A549 (cell line): Measurements from ENCODE around the gene GRM7. TPM values are rescaled to one million over a fixed set of nuclear protein-coding genes. Genes with fewer than 3 reads are reported as not detected.

Source experiments
- ATAC-seq, 2 experiments: fragments of 200-7000 bp in 1 of 2; fragments of >200 bp in 1 of 2; cut with Nextera tagmentation in 1 of 2; cut with Tn5 transposase in 1 of 2; 3 replicates each; pipeline versions ENCODE4 v1.8.0 to v1.9.1; 2018 to 2020; ENCODE audit warnings: mild to moderate bottlenecking in 1 of 2, moderate library complexity in 1 of 2
- CTCF ChIA-PET: fragments of 300-600 bp; sonication (Branson Sonifier 250); formaldehyde crosslinking; extraction: SDS; loops from one replicate; lab custom pipeline; 2021; ENCODE audit warnings: antibody characterized with exemption, inconsistent platforms; lab: Yijun Ruan, JAX
- POLR2A ChIA-PET: fragments of 350-600 bp; formaldehyde crosslinking; extraction: SDS; loops from one replicate; lab custom pipeline; 2021; ENCODE audit warnings: antibody characterized with exemption, inconsistent platforms; lab: Yijun Ruan, JAX
- DNase-seq, 2 experiments: peaks; one replicate each; pipeline versions ENCODE4 v3.0.0 to v3.0.0-alpha.2; 2011 to 2016; ENCODE audit warnings: low read depth in 1 of 2, low spot score in 1 of 2
- FAIRE-seq: peaks from 2 replicates; lab custom pipeline; 2011; peaks lifted over from hg19 to GRCh38; lab: Jason Lieb, UNC
- H3K27ac ChIP-seq, 2 experiments: fragments of >200 bp; sonication (Bioruptor Twin); formaldehyde crosslinking; 3 replicates each; pipeline ENCODE4 v1.5.1; 2016 to 2017
- H3K4me1 ChIP-seq: fragments of >200 bp; sonication (Bioruptor Twin); formaldehyde crosslinking; 3 replicates; pipeline ENCODE4 v1.6.1; 2016
- H3K4me2 ChIP-seq: fragments of >200 bp; sonication (Bioruptor Twin); formaldehyde crosslinking; 3 replicates; pipeline ENCODE4 v1.6.1; 2016
- H3K4me3 ChIP-seq: fragments of >200 bp; sonication (Bioruptor Twin); formaldehyde crosslinking; 3 replicates; pipeline ENCODE4 v1.5.1; 2016
- H3K9me3 ChIP-seq: fragments of >200 bp; sonication (Bioruptor Twin); formaldehyde crosslinking; 3 replicates; pipeline ENCODE4 v1.6.1; 2016
- CEBPB ChIP-seq, 2 experiments: fragments of >200 bp in 1 of 2; sonication (Bioruptor Twin) in 1 of 2; formaldehyde crosslinking in 1 of 2; IDR thresholded peaks; 2 replicates each; pipeline ENCODE4 v1.6.1; 2012 to 2016
- CHD2 ChIP-seq: fragments of 150-350 bp; IDR thresholded peaks from 2 replicates; pipeline ENCODE4 v1.6.1; 2014; ENCODE audit warnings: low read length; ENCODE audit not compliant: partially characterized antibody
- CTCF ChIP-seq: fragments of >200 bp; sonication (Bioruptor Twin); formaldehyde crosslinking; IDR thresholded peaks from 3 replicates; pipeline ENCODE4 v1.5.1; 2016
- EHF ChIP-seq: fragments of 250-450 bp; sonication (Bioruptor Pico); IDR thresholded peaks from 2 replicates; pipeline ENCODE4 v1.5.0; 2020; ENCODE audit warnings: mild to moderate bottlenecking
- ELK1 ChIP-seq: fragments of 150-350 bp; IDR thresholded peaks from 2 replicates; pipeline ENCODE4 v1.6.1; 2014; ENCODE audit warnings: low read depth, mild to moderate bottlenecking, low read length
- EP300 ChIP-seq, 2 experiments: fragments of >200 bp; sonication (Bioruptor Twin); formaldehyde crosslinking; IDR thresholded peaks; 2 replicates in 1 of 2; 3 replicates in 1 of 2; pipeline ENCODE4 v1.6.1; 2016 to 2017
- FOSL2 ChIP-seq, 2 experiments: fragments of 450-650 bp in 1 of 2; fragments of >200 bp in 1 of 2; sonication (Bioruptor Twin) in 1 of 2; formaldehyde crosslinking; IDR thresholded peaks; 2 replicates each; pipeline versions ENCODE4 v1.5.0 to v1.6.1; 2016 to 2020; ENCODE audit warnings: mild to moderate bottlenecking in 1 of 2, moderate library complexity in 1 of 2
- HDAC2 ChIP-seq: fragments of 200-600 bp; sonication (generic); IDR thresholded peaks from 2 replicates; pipeline ENCODE4 v1.6.1; 2016
- HEYL ChIP-seq: fragments of 250-450 bp; sonication (Bioruptor Pico); IDR thresholded peaks from 2 replicates; pipeline ENCODE4 v1.8.0; 2021; ENCODE audit warnings: mild to moderate bottlenecking, moderate library complexity
- JUNB ChIP-seq: fragments of >200 bp; sonication (Bioruptor Twin); formaldehyde crosslinking; IDR thresholded peaks from 2 replicates; pipeline ENCODE4 v1.6.1; 2016
- MAX ChIP-seq: IDR thresholded peaks from 2 replicates; pipeline ENCODE4 v1.6.1; 2012
- NFE2L2 ChIP-seq: fragments of 150-350 bp; conservative IDR thresholded peaks from 2 replicates; pipeline ENCODE4 v1.6.1; 2014; ENCODE audit warnings: low read length
- NPAS2 ChIP-seq: fragments of 250-450 bp; sonication (Bioruptor Pico); IDR thresholded peaks from 2 replicates; pipeline ENCODE4 v1.8.0; 2022; ENCODE audit warnings: mild to moderate bottlenecking, moderate library complexity, borderline replicate concordance
- NR3C1 ChIP-seq: fragments of >200 bp; sonication (Bioruptor Twin); formaldehyde crosslinking; IDR thresholded peaks from 3 replicates; pipeline ENCODE4 v1.6.1; 2017
- PBX3 ChIP-seq: IDR thresholded peaks from 2 replicates; pipeline ENCODE4 v1.6.1; 2012
- POLR2A ChIP-seq: IDR thresholded peaks from 2 replicates; pipeline ENCODE4 v1.6.1; 2012; ENCODE audit warnings: mild to moderate bottlenecking, low read length
- POLR2AphosphoS2 ChIP-seq: conservative IDR thresholded peaks from 2 replicates; pipeline ENCODE4 v1.6.1; 2012; ENCODE audit warnings: low read length, improper control_type of control experiment, inconsistent platforms
- RAD21 ChIP-seq, 2 experiments: fragments of >200 bp in 1 of 2; sonication (Bioruptor Twin) in 1 of 2; formaldehyde crosslinking in 1 of 2; IDR thresholded peaks in 1 of 2; conservative IDR thresholded peaks in 1 of 2; 2 replicates in 1 of 2; 3 replicates in 1 of 2; pipeline ENCODE4 v1.6.1; 2012 to 2018; ENCODE audit warnings: inconsistent platforms in 1 of 2
- RCOR1 ChIP-seq: fragments of 150-350 bp; IDR thresholded peaks from 2 replicates; pipeline ENCODE4 v1.6.1; 2014; ENCODE audit warnings: antibody characterized with exemption, low read length, low read depth
- RNF2 ChIP-seq: fragments of 200-600 bp; sonication (generic); IDR thresholded peaks from 2 replicates; pipeline ENCODE4 v1.6.1; 2016; ENCODE audit warnings: low read depth, mild to moderate bottlenecking, antibody characterized with exemption, moderate library complexity, borderline replicate concordance
- TFCP2L1 ChIP-seq: fragments of 250-450 bp; sonication (Bioruptor Pico); IDR thresholded peaks from 2 replicates; pipeline ENCODE4 v1.5.0; 2021; ENCODE audit warnings: mild to moderate bottlenecking
- ZC3H11A ChIP-seq: fragments of 450-650 bp; IDR thresholded peaks from 2 replicates; pipeline ENCODE4 v1.6.1; 2014; ENCODE audit warnings: antibody characterized with exemption, mild to moderate bottlenecking
- ZNF302 ChIP-seq: fragments of 250-450 bp; sonication (Bioruptor Pico); IDR thresholded peaks from 2 replicates; pipeline ENCODE4 v1.9.0; 2021; ENCODE audit warnings: inconsistent platforms, mild to moderate bottlenecking, moderate library complexity
- ZSCAN20 ChIP-seq: fragments of 250-450 bp; sonication (Bioruptor Pico); IDR thresholded peaks from 2 replicates; pipeline ENCODE4 v1.8.0; 2022; ENCODE audit warnings: mild to moderate bottlenecking, moderate library complexity
- WGBS: methylation state at CpG from one replicate; pipeline ENCODE4 v1.1.6; 2017; ENCODE audit errors: missing lambda C conversion rate; 5-methylcytosine and 5-hydroxymethylcytosine counted together
- polyA plus RNA-seq, 4 experiments: library from polyadenylated mRNA; depleted of rRNA in 3 of 4; stranded (reverse); fragments of >200 nt; fragmentation: RNase III in 1 of 4; extraction: RNeasy Plus Mini Kit Qiagen cat#74134 plus additional on column Dnase treatment in 1 of 4; gene quantifications; 2 replicates in 3 of 4; 3 replicates in 1 of 4; pipeline ENCODE4 v1.2.3, GENCODE V29; 2011 to 2017

Gene GRM7
- polyA plus RNA-seq, 2 of the 4 experiments (the other 2 are of a cell fraction) = not detected

- DNase-seq (no peak), ATAC-seq (no peak), FAIRE-seq (no peak)
- Histone ChIP-seq H3K4me1 (no peaks in the 10 kb centered on the region), H3K9me3 (no peaks in the 10 kb centered on the region), H3K4me2 (no peak overlapping the region), H3K27ac (no peak overlapping the region), H3K4me3 (no peak overlapping the region)
- ChIA-PET CTCF (no interaction called here), POLR2A (no interaction called here)
- WGBS = 5% methylated on average over 2 of the region's 2 CpGs
- TF ChIP-seq HDAC2 (no peak), NR3C1 (no peak), HEYL (no peak), ZSCAN20 (CRISPR knock-in tag) (no peak), ELK1 (no peak), MAX (no peak), CTCF (no peak), PBX3 (no peak), POLR2A (no peak), POLR2AphosphoS2 (no peak), CHD2 (no peak), NPAS2 (CRISPR knock-in tag) (no peak), TFCP2L1 (CRISPR knock-in tag) (no peak), NFE2L2 (no peak), RCOR1 (no peak), ZNF302 (CRISPR knock-in tag) (no peak), CEBPB (IDR thresholded peaks at IDR 0.05) (no peak), EHF (no peak), ZC3H11A (no peak), RNF2 (no peak)
Measured at GRCh38 chr3:7346364-7346763, 485.4 kb downstream of the GRM7 start.

- Histone ChIP-seq H3K4me1 (no peaks in the 10 kb centered on the region), H3K27ac (no peak overlapping the region)
- DNase-seq = no peak
- ChIA-PET CTCF (no interaction called here), POLR2A (no interaction called here)
- TF ChIP-seq EP300 (IDR thresholded peaks at IDR 0.05) (no peak), FOSL2 (IDR thresholded peaks at IDR 0.05) (no peak), FOSL2 (CRISPR knock-in tag; IDR thresholded peaks at IDR 0.05) (no peak), JUNB (no peak), HEYL (no peak)
- TF ChIP-seq, all 56 proteins: peak for 0
- FAIRE-seq = no peak
- Histone ChIP-seq H3K4me3 (no peak overlapping the region), H3K9me3 (no peaks in the 10 kb centered on the region), H3K4me2 (no peak overlapping the region)
- WGBS = 0% methylated on average over 1 of the region's 1 CpG
- no peak for ATAC-seq
Measured at GRCh38 chr3:7357101-7357500, 496.2 kb downstream of the GRM7 start.

GRCh38 chr3:7367968-7368367, 507.1 kb downstream of the GRM7 start:
- Histone ChIP-seq H3K4me1 (no peaks in the 10 kb centered on the region), H3K27ac (no peak overlapping the region), H3K4me3 (no peak overlapping the region), H3K9me3 (no peaks in the 10 kb centered on the region), H3K4me2 (no peak overlapping the region)
- FAIRE-seq = no peak
- TF ChIP-seq EHF = no peak
- TF ChIP-seq CEBPB (IDR thresholded peaks at IDR 0.05) = no peak
- no peak for TF ChIP-seq HDAC2
- no peak for TF ChIP-seq ELK1
- no peak for TF ChIP-seq RNF2
- no peak for TF ChIP-seq RAD21 (conservative IDR thresholded peaks at IDR 0.05 in 1 of 2, IDR thresholded peaks at IDR 0.05 in 1 of 2)
- no peak for ATAC-seq
- ChIA-PET POLR2A (no interaction called here), CTCF (no interaction called here)
- 0% methylated on average over 1 of the region's 1 CpG for WGBS
- no peak for DNase-seq
